OCI-LY3 (cell line): ENCODE data around the gene IFT43.

Experiments used
- H2AFZ ChIP-seq: fragments of 200-600, 300-600 bp; shearing (Covaris generic); 2 replicates; pipeline ENCODE4 v1.6.0; 2014; ENCODE audit warnings: antibody characterized with exemption, low read depth, low read length
- H3K27ac ChIP-seq: fragments of 200-600, 300-600 bp; sonication (generic); 2 replicates; pipeline ENCODE4 v1.5.1; 2014; ENCODE audit warnings: mild to moderate bottlenecking, low read length, moderate library complexity, mixed read lengths
- H3K27me3 ChIP-seq: fragments of 200-600, 300-600 bp; sonication (generic); 2 replicates; pipeline ENCODE4 v1.6.1; 2014; ENCODE audit warnings: low read depth, low read length, mixed read lengths
- H3K36me3 ChIP-seq: fragments of 200-600, 300-600 bp; sonication (generic); replicated peaks from 2 replicates; pipeline ENCODE3; 2014; ENCODE audit warnings: low read depth, low read length, mixed read lengths
- H3K4me1 ChIP-seq: fragments of 300-600, 200-600 bp; sonication (generic); 2 replicates; pipeline ENCODE4 v1.6.1; 2014; ENCODE audit warnings: low read length, mixed read lengths
- H3K4me2 ChIP-seq: fragments of 200-600, 300-600 bp; sonication (generic); 2 replicates; pipeline ENCODE4 v1.6.1; 2014; ENCODE audit warnings: low read length, mixed read lengths
- H3K4me3 ChIP-seq: fragments of 300-600, 200-600 bp; sonication (generic); 2 replicates; pipeline ENCODE4 v1.5.1; 2014; ENCODE audit warnings: antibody characterized with exemption, mild to moderate bottlenecking, low read length, moderate library complexity
- H3K79me2 ChIP-seq: fragments of 300-600, 200-600 bp; shearing (Covaris generic); 2 replicates; pipeline ENCODE4 v1.6.1; 2014; ENCODE audit warnings: mild to moderate bottlenecking, low read length, mixed read lengths
- H3K9ac ChIP-seq: fragments of 300-600, 200-600 bp; shearing (Covaris generic); 2 replicates; pipeline ENCODE4 v1.6.0; 2014; ENCODE audit warnings: mild to moderate bottlenecking, low read length, moderate library complexity
- H3K9me3 ChIP-seq: fragments of 200-600, 300-600 bp; shearing (Covaris generic); 2 replicates; pipeline ENCODE4 v1.6.1; 2014; ENCODE audit warnings: low read length, mixed read lengths; ENCODE audit not compliant: insufficient read depth
- H4K20me1 ChIP-seq: fragments of 200-600, 300-600 bp; sonication (generic); 2 replicates; pipeline ENCODE4 v1.6.1; 2016; ENCODE audit warnings: low read length, mixed read lengths; ENCODE audit not compliant: insufficient read depth
- EZH2phosphoT487 ChIP-seq: fragments of 200-600 bp; shearing (Covaris generic); IDR thresholded peaks from 2 replicates; pipeline ENCODE4 v1.6.1; 2018; ENCODE audit warnings: antibody characterized with exemption, mixed run types, low read depth
- TF ChIP-seq, protein P1 (sequence below): fragments of 200-600, 300-600 bp; sonication (generic); IDR thresholded peaks from 2 replicates; pipeline ENCODE4 v1.5.1; 2014; ENCODE audit warnings: antibody characterized with exemption, low read length, low read depth

IFT43 gene

DNA sequence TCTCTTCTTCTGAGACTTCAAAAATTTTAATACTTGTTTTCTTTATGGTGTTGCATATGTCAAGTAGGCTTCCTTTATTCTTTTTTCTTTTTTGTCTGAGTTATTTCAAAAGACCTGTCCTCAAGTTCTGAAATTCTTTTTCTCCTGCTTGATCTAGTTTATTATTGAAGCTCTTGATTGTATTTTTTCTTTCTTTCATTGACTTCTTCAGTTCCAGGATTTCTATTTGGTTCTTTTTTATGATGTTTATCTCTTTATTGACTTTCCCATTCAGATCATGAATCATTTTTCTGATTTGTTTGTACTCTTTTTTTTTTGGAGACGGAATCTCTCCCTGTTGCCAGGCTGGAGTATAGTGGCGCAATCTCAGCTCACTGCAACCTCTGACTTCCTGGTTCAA lies 34.1 kb downstream of the IFT43 start:
- H3K27ac ChIP-seq, result no peak overlapping the region
- no peaks in the 10 kb centered on the region for H3K79me2 ChIP-seq
- no peak overlapping the region for H3K9ac ChIP-seq
- H3K4me1 ChIP-seq, result peaks cover 22% of the 10 kb centered on the region
- peaks cover 33% of the 10 kb centered on the region for H3K36me3 ChIP-seq
- no peaks in the 10 kb centered on the region for H3K27me3 ChIP-seq
- H2AFZ ChIP-seq, result no peak overlapping the region
- no peak overlapping the region for H3K4me3 ChIP-seq
- no peak overlapping the region for H3K4me2 ChIP-seq
- H4K20me1 ChIP-seq, result no peaks in the 10 kb centered on the region
- TF ChIP-seq, protein P1, sequence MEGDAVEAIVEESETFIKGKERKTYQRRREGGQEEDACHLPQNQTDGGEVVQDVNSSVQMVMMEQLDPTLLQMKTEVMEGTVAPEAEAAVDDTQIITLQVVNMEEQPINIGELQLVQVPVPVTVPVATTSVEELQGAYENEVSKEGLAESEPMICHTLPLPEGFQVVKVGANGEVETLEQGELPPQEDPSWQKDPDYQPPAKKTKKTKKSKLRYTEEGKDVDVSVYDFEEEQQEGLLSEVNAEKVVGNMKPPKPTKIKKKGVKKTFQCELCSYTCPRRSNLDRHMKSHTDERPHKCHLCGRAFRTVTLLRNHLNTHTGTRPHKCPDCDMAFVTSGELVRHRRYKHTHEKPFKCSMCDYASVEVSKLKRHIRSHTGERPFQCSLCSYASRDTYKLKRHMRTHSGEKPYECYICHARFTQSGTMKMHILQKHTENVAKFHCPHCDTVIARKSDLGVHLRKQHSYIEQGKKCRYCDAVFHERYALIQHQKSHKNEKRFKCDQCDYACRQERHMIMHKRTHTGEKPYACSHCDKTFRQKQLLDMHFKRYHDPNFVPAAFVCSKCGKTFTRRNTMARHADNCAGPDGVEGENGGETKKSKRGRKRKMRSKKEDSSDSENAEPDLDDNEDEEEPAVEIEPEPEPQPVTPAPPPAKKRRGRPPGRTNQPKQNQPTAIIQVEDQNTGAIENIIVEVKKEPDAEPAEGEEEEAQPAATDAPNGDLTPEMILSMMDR, result no peak
- no peak for TF ChIP-seq EZH2phosphoT487
- peaks cover 13% of the 10 kb centered on the region; the same call in 1 of the 2 replicates for H3K9me3 ChIP-seq

DNA sequence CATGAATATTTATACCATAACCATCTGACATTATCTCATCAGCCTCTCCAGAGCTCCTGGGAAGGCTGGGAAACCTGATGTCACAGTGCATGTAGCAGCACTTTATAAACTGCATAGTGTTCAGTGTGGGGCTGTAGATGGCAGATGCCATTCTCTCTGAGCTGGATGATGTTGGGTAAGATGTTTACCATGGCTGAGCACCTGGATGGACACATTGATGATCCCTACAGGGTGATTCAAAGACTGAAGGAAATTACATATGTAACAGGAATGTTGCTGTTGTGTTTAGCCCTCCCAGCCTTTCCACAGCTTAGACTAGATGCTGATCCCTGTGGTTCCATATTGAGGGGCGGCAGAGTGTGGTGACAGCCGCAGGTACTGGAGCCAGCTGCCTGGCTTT lies 37.4 kb downstream of the IFT43 start:
- no peak overlapping the region for H3K4me3 ChIP-seq
- no peak overlapping the region for H3K27ac ChIP-seq

DNA sequence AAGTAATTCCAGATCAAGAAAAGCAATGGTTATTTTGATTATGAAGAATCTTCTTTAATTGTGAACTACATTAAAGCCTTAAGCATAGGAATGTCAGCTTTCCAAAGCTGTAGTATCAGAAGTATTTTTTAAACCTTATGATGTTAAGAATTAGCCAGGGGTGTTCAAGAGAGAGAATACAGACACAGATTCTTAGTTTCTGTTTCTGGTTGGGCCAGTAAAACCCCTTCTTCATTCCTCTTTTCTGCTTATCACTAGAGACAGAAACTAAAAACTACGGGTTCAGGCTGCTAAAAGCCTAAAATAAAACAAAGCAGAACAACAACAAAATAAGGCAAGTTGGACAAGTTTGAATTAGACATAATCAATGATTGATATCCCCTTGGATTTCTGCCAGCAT lies 38.2 kb downstream of the IFT43 start:
- Histone ChIP-seq H3K9me3 (peaks cover 10% of the 10 kb centered on the region; the same call in 1 of the 2 replicates), H3K4me1 (peaks cover 12% of the 10 kb centered on the region), H3K9ac (no peak overlapping the region), H3K27ac (no peak overlapping the region; the same call in 1 of the 2 replicates), H3K4me3 (no peak overlapping the region), H3K79me2 (no peaks in the 10 kb centered on the region), H3K4me2 (peak overlapping the region; percentile 15; the same call in 1 of the 2 replicates), H3K36me3 (peaks cover 28% of the 10 kb centered on the region), H4K20me1 (no peaks in the 10 kb centered on the region), H2AFZ (no peak overlapping the region), H3K27me3 (no peaks in the 10 kb centered on the region)
- TF ChIP-seq, protein P1, result no peak
- no peak for TF ChIP-seq EZH2phosphoT487

More for the DNA sequence above, 37.4 kb downstream of the IFT43 start:
- Histone ChIP-seq H3K79me2 (no peaks in the 10 kb centered on the region), H4K20me1 (no peaks in the 10 kb centered on the region), H3K36me3 (peaks cover 30% of the 10 kb centered on the region), H3K9me3 (peaks cover 13% of the 10 kb centered on the region; the same call in 1 of the 2 replicates), H3K4me2 (no peak overlapping the region), H2AFZ (no peak overlapping the region), H3K9ac (no peak overlapping the region), H3K4me1 (peaks cover 12% of the 10 kb centered on the region), H3K27me3 (no peaks in the 10 kb centered on the region)
- TF ChIP-seq EZH2phosphoT487, result no peak
- TF ChIP-seq, protein P1, result no peak

DNA sequence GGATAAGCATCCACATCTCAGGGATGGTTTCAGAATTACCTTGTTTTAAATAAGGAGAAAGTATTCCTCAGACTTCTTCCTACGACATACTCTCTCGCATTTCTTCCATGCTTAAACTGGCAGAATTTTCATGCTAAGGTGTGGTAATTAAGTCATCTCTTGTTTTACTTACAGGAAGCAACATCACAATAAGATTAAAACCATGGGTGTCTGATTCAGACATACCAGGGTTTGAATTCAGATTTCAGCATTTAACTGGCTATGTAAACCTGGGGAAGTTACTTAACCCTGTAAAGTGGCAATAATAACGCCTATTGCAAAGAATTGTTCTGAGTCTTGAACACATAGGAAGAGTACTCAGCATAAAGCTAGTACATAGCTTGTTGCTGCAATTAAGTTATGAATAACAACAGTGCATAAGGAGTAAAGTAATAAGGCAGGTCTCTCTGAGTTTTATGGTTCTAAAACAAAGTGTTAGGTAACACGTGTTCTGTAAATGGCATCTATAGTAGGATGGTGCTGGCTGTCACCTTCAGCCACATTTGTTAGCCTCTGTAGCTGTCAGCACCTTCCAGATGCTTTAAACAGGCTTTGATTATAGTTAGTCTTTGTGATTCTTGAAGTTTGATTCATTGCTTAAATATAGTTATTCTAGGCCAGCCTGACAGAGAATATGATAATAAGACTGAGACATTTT lies 38.8 kb downstream of the IFT43 start:
- H3K9ac ChIP-seq, result no peak overlapping the region
- no peak overlapping the region for H3K27ac ChIP-seq
- H2AFZ ChIP-seq, result no peak overlapping the region
- peaks cover 4% of the 10 kb centered on the region; the same call in 1 of the 2 replicates for H3K9me3 ChIP-seq
- no peaks in the 10 kb centered on the region for H3K27me3 ChIP-seq
- peak overlapping the region; percentile 15; the same call in 1 of the 2 replicates for H3K4me2 ChIP-seq
- peaks cover 22% of the 10 kb centered on the region for H3K36me3 ChIP-seq
- H3K4me3 ChIP-seq, result no peak overlapping the region
- TF ChIP-seq, protein P1, result no peak
- no peak for TF ChIP-seq EZH2phosphoT487
- H4K20me1 ChIP-seq, result no peaks in the 10 kb centered on the region
- H3K4me1 ChIP-seq, result peaks cover 12% of the 10 kb centered on the region
- no peaks in the 10 kb centered on the region for H3K79me2 ChIP-seq
